Esophagus muscularis mucosa (tissue), 4 donors: ENCODE results near the gene ADAM10. TPM values are rescaled to one million over a fixed set of nuclear protein-coding genes. Genes with fewer than 3 reads are reported as not detected.

Source experiments
- DNase-seq: peaks from one replicate; pipeline ENCODE4 v3.0.0-alpha.2; 2017; ENCODE audit errors: extremely low spot score
- H3K27ac ChIP-seq, 4 donors: fragments of 200-600 bp; sonication (generic); replicated peaks in 1 of 4; 1 replicate in 3 of 4; 2 replicates in 1 of 4; pipeline ENCODE4 v1.5.1; 2016 to 2019; ENCODE audit warnings: mild to moderate bottlenecking in 1 of 4
- H3K27me3 ChIP-seq, 4 donors: fragments of 200-600 bp; sonication (generic); one replicate each; pipeline versions ENCODE4 v1.5.1 to v1.6.0; 2016 to 2019
- H3K36me3 ChIP-seq, 4 donors: fragments of 200-600 bp; sonication (generic); one replicate each; pipeline ENCODE4 v1.5.1; 2016 to 2019
- H3K4me1 ChIP-seq, 4 donors: fragments of 200-600 bp; sonication (generic); one replicate each; pipeline ENCODE4 v1.5.1; 2016 to 2019
- H3K4me3 ChIP-seq, 4 donors: fragments of 200-600 bp; sonication (generic); 1 replicate in 2 of 4; 2 replicates in 2 of 4; pipeline ENCODE4 v1.5.1; 2016 to 2019; ENCODE audit warnings: mild to moderate bottlenecking in 4 of 4, moderate library complexity in 1 of 4
- H3K9me3 ChIP-seq, 4 donors: fragments of 200-600 bp; sonication (generic); 1 replicate in 3 of 4; 2 replicates in 1 of 4; pipeline ENCODE4 v1.5.1; 2016 to 2019
- CTCF ChIP-seq, 3 experiments: fragments of 200-600 bp in 2 of 3; fragments of 450-650 bp in 1 of 3; sonication (generic) in 2 of 3; IDR thresholded peaks; one replicate each; pipeline ENCODE4 v1.5.1; 2017 to 2019; ENCODE audit warnings: antibody characterized with exemption in 3 of 3, mild to moderate bottlenecking in 2 of 3, moderate library complexity in 1 of 3
- EP300 ChIP-seq: sonication (generic); formaldehyde crosslinking; IDR thresholded peaks from one replicate; pipeline ENCODE4 v1.6.1; 2017; ENCODE audit warnings: antibody characterized with exemption
- POLR2A ChIP-seq: fragments of 450-650 bp; IDR thresholded peaks from one replicate; pipeline ENCODE4 v1.6.1; 2017; ENCODE audit warnings: antibody characterized with exemption, moderate library complexity, mild to moderate bottlenecking, low read depth
- POLR2AphosphoS5 ChIP-seq, 2 donors: sonication (generic); formaldehyde crosslinking; IDR thresholded peaks; one replicate each; pipeline ENCODE4 v1.6.1; 2017; ENCODE audit warnings: antibody characterized with exemption in 2 of 2
- WGBS: methylation state at CpG from one replicate; pipeline ENCODE4 v1.1.5; 2018; 5-methylcytosine and 5-hydroxymethylcytosine counted together
- intact Hi-C: fragments of 100-400 bp; cut with DNase I; formaldehyde crosslinking; loops from one replicate; pipeline ENCODE4 v1.15.1; 2023
- total RNA-seq, 4 donors: library from RNA; depleted of rRNA; stranded (reverse); fragments of >200 nt; gene quantifications; one replicate each; pipeline versions ENCODE4 v1.1.0 to v1.2.1, GENCODE V29; 2016

Gene ADAM10
- total RNA-seq, 4 donors from 2014 or later = 43.8 to 58.8 (median 48.5) TPM

GRCh38 chr15:58639992-58640391 is 109.5 kb downstream of the ADAM10 start:
- intact Hi-C loops = no loop called here
- no peak overlapping the region for H3K4me3 ChIP-seq
- peaks cover 4 to 61% (median 28%) of the 10 kb centered on the region in 4 donors for H3K36me3 ChIP-seq
- no peaks in the 10 kb centered on the region for H3K9me3 ChIP-seq
- no peaks in the 10 kb centered on the region for H3K27me3 ChIP-seq
- 92% methylated on average over 1 of the region's 1 CpG for WGBS
- H3K4me1 ChIP-seq = no peaks in the 10 kb centered on the region
- no peak for DNase-seq
- H3K27ac ChIP-seq = no peak overlapping the region
- TF ChIP-seq POLR2AphosphoS5 (IDR thresholded peaks at IDR 0.05) = no peak
- no peak for TF ChIP-seq EP300
- no peak for TF ChIP-seq POLR2A
- TF ChIP-seq CTCF (IDR thresholded peaks at IDR 0.05) = no peak

- H3K27me3 ChIP-seq = no peaks in the 10 kb centered on the region
- 88% methylated on average over 2 of the region's 2 CpGs for WGBS
- no peak overlapping the region for H3K4me3 ChIP-seq
- intact Hi-C loops = no loop called here
- DNase-seq = no peak
- H3K27ac ChIP-seq = no peak overlapping the region
- no peak for TF ChIP-seq CTCF (IDR thresholded peaks at IDR 0.05)
- no peak for TF ChIP-seq EP300
- no peak for TF ChIP-seq POLR2A
- no peak for TF ChIP-seq POLR2AphosphoS5 (IDR thresholded peaks at IDR 0.05)
- H3K9me3 ChIP-seq = no peaks in the 10 kb centered on the region
- no peaks in the 10 kb centered on the region for H3K4me1 ChIP-seq
- peaks cover 4 to 59% (median 28%) of the 10 kb centered on the region in 4 donors for H3K36me3 ChIP-seq
These were observed 110.3 kb downstream of the ADAM10 start for GRCh38 chr15:58639002-58639756.

GRCh38 chr15:58632789-58633188 is 116.7 kb downstream of the ADAM10 start:
- intact Hi-C loops = no loop called here
- H3K27ac ChIP-seq = peak overlapping the region in 1 of 4 donors; percentile 5
- peaks cover 0 to 17% (median 8%) of the 10 kb centered on the region in 4 donors for H3K36me3 ChIP-seq
- H3K4me3 ChIP-seq = no peak overlapping the region
- no peak for DNase-seq
- no peaks in the 10 kb centered on the region for H3K9me3 ChIP-seq
- TF ChIP-seq POLR2A (no peak), POLR2AphosphoS5 (IDR thresholded peaks at IDR 0.05) (no peak), CTCF (IDR thresholded peaks at IDR 0.05) (no peak)
- no peaks in the 10 kb centered on the region for H3K27me3 ChIP-seq
- WGBS = 81% methylated on average over 2 of the region's 2 CpGs
- H3K4me1 ChIP-seq = peaks cover 8 to 28% (median 12%) of the 10 kb centered on the region in 4 donors

GRCh38 chr15:58631319-58631718 is 118.2 kb downstream of the ADAM10 start:
- Histone ChIP-seq H3K4me3 (no peak overlapping the region), H3K9me3 (no peaks in the 10 kb centered on the region), H3K27me3 (no peaks in the 10 kb centered on the region), H3K27ac (no peak overlapping the region), H3K4me1 (peaks cover 14 to 38% (median 15%) of the 10 kb centered on the region in 4 donors), H3K36me3 (peaks cover 0 to 20% (median 7%) of the 10 kb centered on the region in 4 donors)
- no peak for DNase-seq
- intact Hi-C loops = no loop called here
- TF ChIP-seq EP300 = no peak
- no peak for TF ChIP-seq CTCF (IDR thresholded peaks at IDR 0.05)
- TF ChIP-seq POLR2AphosphoS5 (IDR thresholded peaks at IDR 0.05) = no peak
- no peak for TF ChIP-seq POLR2A
- WGBS = 98% methylated on average over 2 of the region's 2 CpGs
